RPMI7951 (cell line): ENCODE data around the gene IL23A. TPM values are rescaled to one million over a fixed set of nuclear protein-coding genes. Genes with fewer than 3 reads are reported as not detected.
"Not testable (repeated sequence)": the region's sequence is repeated elsewhere in the genome, so short reads cannot be mapped to it uniquely, and the experiment has no call there.

Experiments used
- DNase-seq: peaks from one replicate; pipeline ENCODE4 v3.0.0-alpha.2; 2012; ENCODE audit warnings: low read depth
- total RNA-seq: library from RNA; depleted of rRNA; stranded (reverse); fragments of >200 nt; shearing (Covaris generic); gene quantifications from 2 replicates; pipeline ENCODE4 v1.2.3, GENCODE V29; 2014

Gene IL23A
- total RNA-seq, 1 experiment from 2014 or later, result 0.36 TPM

DNA sequence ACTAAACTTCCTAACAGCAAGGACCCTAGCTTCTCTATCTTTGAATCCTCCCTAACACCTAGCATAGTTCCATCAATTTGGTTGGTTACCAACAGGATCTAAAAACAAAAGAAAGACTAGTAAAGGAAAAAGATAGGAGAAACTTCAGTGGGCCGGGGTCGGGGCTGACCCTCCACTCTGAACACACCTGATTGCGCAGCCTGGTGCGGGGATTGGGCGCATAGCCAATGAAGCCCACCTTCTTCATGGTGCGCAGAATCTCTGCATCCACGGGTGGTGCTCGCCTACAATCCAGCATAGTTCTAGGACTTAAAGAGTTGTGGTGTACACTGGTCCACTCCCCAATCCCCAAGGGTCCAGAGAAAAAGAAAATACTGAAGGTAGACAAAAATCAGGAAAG is 12.6 kb upstream of the IL23A start:
- no peak for DNase-seq

GRCh38 chr12:56326533-56326932 is 12.2 kb upstream of the IL23A start:
- no peak for DNase-seq

GRCh38 chr12:56330936-56331490 is 7.7 kb upstream of the IL23A start:
- DNase-seq, result no peak

GRCh38 chr12:56332512-56333196 is 6.0 kb upstream of the IL23A start:
- DNase-seq, result no peak

DNA sequence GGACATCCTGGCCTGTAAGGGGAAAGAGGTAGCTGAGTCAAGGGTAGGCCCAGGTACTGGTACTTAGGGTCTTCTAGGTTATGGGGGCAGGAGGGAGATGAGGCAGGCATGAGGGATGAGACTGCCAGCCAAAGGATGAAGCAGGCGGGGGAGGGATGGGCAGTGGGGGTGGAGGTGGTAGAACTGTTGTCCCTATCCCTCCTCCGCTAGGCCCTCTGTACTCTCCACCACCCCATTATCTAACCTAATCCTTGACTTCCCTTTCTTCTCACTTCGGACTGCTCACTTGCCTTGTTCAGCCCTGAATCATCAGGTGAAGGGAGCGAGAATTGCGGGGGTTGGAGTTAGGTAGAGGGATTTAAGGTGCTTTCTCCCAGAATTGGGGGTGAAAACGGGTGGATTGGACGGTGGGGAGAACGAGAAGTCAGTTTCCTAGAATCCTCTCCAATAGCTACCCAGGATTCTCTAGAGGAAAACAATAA is 5.4 kb upstream of the IL23A start:
- DNase-seq, result no peak

DNA sequence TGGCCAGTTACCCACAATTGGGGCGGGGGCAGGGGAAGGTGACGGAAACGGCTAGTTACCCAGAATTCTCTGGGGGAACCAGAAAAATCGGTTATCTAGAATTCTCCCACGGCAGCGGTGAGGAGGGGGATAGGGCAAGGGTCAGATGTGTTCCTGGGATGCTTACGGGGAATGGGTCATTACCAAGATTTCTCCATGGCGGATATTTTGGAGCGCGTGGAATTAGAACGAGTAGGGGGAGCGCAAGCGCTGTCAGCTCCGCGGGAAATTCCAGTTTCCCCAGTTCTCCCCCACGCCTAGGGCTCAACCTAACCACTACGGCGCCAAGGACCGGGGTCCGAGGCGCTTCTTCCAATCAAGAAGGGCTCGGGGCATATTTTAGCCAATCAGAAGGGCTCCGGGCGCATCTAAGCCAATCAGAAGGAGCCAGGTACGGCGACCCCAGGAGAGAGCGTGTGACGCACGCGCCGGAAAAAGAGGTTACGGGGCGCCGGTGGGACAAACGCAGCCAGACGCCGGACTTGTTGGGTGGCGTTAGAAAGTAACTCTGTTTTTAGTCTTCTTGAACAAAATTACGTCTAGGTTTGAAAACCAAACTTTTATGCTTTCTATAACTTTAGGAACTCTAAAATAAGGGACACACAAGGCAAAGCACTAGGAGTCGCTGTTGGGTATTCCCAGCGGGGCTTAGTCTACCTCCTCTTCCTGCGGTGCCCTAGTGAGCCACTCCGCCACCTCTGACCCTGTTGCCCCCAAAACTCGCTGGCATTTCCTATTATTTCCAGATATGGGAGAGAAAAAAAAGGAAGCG is 4.8 kb upstream of the IL23A start, which contains the start of gene PAN2:
PAN2 (minus strand) TSS at position 322 of the 811 bp plus-strand sequence. CDS start 906 bp downstream, outside the sequence.
- peak; percentile 96 for DNase-seq

- DNase-seq, result no peak
Observed at GRCh38 chr12:56334490-56334793, 4.2 kb upstream of the IL23A start.

DNA sequence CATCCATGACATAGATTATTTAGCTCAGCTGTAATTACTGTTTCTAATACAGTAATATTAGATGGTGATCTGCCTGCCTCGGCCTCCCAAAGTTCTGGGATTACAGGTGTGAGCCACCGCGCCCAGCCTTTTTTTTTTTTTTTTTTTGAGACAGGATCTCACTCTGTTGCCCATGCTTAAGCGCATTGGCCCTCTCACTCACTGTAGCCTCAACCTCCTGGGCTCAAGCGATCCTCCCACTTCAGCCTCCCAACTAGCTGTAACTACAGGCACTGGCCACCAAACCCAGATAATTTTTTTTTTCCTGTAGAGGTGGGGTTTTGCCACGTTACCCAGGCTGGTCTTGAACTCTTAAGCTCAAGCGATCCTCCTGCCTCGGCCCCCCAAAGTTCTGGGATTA is 3.2 kb upstream of the IL23A start:
- not testable (repeated sequence) for DNase-seq

- no peak for DNase-seq
Observed at GRCh38 chr12:56336361-56337167, 2.1 kb upstream of the IL23A start.

DNA sequence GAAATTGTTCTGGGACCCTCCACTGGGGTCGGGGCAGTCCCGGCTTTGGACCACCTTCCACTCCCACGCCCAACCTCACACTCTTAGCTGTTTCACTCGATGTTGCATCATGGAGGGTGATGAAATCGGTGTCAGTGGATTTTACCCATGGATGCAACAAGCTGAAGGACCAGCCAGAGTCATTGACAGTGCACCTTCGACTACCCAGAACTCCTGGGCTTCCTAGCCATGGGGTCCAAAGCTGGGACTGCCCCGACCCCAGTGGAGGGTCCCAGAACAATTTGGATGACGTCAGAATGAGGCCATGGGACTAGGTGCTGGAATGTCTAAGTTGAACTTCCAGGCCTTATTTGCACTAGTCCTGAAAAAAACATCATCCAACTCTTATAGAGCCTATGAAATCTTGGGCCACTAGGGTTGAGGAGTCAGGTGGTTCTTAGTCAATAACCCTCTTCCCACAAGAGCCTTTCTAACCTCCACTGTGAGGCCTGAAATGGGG is 882 bp upstream of the IL23A start:
- DNase-seq, result no peak

- no peak for DNase-seq
Observed at GRCh38 chr12:56339158-56339422, 406 bp downstream of the IL23A start.

GRCh38 chr12:56341616-56342015 is 2.9 kb downstream of the IL23A start:
- no peak for DNase-seq

DNA sequence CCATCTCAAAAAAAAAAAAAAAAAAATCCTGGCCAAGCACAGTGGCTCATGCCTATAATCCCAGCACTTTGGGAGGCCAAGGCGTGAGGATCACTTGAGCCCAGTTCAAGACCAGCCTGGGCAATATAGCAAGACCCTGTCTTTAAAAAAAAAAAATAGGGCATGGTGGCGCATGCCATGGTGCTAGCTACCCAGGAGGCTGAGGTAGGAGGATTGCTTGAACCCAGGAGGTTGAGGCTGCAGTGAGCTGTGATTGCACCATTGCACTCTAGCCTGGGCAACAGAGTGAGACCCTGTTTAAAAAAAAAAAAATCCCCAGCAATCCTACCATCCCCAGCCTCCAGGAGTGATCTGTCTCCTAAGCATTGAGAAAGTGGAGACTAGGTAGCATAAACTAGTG is 3.6 kb downstream of the IL23A start:
- not testable (repeated sequence) for DNase-seq

DNA sequence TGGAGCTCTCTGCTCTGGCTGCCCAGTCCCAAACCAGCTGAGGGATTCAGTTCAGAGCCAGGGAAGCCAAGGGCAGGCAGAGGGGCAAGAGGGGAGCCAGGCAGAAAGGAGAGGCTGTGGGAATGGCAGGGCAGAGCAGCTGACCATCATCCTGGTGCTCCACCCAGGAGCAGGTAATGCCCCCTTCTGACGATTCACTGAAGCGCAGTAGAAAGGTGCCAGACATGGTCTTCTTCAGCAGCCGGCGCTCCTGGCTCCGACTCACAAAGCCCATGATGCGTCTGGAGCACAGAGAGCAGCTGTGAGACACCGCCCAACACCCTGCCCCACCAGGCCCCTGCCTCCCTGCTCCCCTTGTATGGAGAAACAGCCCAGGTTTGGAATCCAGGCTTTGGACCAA is 8.0 kb downstream of the IL23A start:
- DNase-seq, result no peak

DNA sequence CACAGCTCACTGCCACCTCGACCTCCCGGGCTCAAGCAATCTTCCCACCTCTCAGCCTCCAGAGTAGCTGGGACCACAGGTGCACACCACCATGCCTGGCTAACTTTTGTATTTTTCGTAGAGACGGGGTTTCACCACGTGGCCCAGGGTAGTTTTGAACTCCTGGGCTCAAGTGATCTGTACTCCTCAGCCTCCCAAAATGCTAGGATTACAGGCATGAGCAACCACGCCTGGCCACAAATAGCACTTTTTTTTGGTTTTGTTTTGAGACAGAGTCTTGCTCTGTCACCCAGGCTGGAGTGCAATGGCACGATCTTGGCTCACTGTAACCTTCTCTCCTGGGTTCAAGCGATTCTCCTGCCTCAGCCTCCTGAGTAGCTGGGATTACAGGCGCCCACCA is 8.6 kb downstream of the IL23A start:
- not testable (repeated sequence) for DNase-seq

- DNase-seq, result no peak
Observed at GRCh38 chr12:56348776-56349175, 10.1 kb downstream of the IL23A start.

GRCh38 chr12:56350662-56351061 is 12.0 kb downstream of the IL23A start:
- DNase-seq, result no peak

DNA sequence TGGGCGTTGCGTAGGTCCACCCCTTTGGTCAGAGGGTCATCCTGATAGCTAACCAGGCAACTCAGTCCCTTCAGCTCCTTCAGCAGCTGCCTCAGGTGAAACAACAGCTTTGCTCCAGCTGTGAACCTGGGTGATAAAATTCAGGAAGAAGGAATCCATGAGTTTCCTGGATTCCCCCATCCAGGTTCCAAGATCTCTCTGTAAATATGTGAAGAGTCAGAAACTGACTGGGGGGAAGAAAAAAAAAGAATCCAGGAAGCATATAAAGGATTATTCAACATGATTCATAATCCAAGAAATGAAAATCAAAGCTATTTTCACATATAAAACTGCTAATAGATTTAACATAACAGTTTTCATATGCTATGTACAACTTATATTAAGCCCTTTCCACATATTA is 12.6 kb downstream of the IL23A start:
- no peak for DNase-seq

DNA sequence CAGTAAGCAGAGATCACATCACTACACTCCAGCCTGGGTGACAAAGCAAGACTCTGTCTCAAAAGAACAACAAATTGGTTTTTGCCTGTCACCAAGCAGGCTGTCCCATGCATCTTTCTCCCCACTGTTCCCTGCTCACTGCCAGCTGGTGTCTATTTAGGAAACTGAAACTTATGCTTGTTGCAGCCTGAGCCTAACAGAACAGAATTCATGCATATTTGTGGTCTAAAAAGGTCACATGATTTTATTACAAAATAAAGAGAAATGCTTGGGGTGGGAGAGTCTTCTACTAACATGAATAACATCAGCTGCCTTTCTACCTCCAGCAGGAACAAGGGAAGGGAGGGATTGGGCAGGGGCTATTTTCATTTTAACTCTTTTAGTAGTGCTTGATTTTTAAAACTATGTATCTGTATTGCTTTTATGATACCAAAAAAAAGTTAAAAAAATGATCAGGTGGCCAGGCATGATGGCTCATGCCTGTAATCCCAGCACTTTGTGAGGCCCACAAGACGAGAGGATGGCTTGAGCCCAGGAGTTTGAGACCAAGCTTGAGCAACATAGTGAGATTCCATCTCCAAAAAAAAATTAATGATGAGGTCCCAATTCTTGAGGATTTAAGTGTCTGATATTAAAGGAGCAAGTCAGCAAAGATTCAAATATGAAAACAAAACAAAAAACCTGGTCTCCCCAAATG is 20.3 kb downstream of the IL23A start:
- peak; percentile 81 for DNase-seq

DNA sequence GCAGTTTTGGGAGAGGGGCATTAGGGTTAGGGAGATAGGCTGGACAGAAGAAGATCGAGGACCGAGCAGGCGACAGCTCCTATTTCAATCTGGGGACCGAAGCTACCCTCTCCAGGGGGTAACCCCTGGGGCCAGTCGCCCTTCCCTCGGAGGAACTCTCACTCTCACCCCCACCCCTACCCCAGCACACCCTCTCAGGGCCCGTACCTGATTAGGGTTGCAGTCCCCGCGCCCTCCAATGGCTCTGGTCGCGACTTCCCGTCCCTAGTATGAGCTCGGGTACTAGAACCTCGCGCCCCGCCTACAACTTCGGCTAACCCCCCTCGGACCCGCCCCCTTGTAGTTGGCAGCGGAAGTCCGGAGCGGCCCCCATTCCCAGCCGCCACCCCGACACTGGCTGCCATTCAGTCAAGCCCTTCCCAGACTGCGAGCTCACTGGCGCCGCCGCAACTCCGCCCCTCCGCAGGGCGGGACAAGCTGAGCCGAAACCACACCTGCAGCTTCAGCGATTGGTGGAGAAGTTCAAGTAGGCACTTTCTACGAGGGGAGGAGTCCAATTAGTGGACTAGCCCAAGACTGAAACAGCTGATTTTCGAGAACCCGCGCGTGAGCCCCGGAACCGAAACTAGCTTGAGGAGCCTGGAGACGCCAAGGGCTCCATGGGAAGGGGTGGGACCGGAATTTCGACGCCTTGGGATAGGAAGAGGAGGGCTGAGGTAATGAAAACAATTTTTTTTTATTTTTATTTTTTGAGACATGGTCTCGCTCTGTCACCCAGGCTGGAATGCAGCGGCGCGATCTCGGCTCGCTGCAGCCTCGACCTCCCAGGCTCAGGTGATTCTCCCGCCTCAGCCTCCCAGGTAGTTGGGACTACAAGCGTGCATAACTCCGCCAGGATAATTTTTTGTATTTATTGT is 21.4 kb downstream of the IL23A start, which contains the start of gene STAT2:
STAT2 (minus strand) TSS at position 257 of the 917 bp plus-strand sequence. CDS start 3,536 bp downstream, outside the sequence.
- DNase-seq, result peak; percentile 99
